GM13976 (cell line): Measurements from ENCODE around the gene GUCY2C.

Experiments used
- DNase-seq: peaks from one replicate; pipeline ENCODE4 v3.0.0; 2012; ENCODE audit warnings: low spot score
- in situ Hi-C: fragments of 300-500 bp; cut with MboI; formaldehyde crosslinking; loops from one replicate; pipeline ENCODE4 v1.12.0; 2022; ENCODE audit warnings: low sequenced_read_pairs, mixed read lengths, inconsistent platforms; ENCODE audit not compliant: unreplicated experiment
- TF ChIP-seq, protein P1 (sequence below): IDR thresholded peaks from 2 replicates; pipeline ENCODE4 v1.5.1; 2012; ENCODE audit warnings: borderline replicate concordance, mild to moderate bottlenecking; ENCODE audit not compliant: insufficient read depth; ENCODE audit errors: extremely low read depth, missing control alignments, control extremely low read depth

GUCY2C gene

DNA sequence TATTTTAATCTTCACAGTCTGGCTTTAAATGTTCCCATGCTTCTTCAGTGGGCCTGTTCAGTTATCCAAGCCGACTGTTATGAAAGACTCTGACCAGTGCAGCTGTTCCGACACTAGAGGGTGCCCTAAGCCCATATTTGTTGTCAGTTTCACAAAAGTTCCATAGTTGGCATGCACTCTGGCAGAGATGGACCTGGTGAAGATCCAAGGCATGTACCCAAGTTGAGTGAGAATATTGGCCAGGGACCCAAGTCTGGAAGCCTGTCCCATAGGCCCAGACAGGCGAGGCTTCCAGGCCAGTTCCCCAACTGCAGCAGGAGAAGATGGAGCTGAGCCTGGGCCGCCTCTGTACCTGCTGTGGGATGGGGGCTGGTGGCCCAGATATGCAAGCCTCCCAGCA lies 27.4 kb upstream of the GUCY2C start:
- in situ Hi-C loops: loop anchor here (10.0 kb wide), 1 partner anchor 271 kb away; no protein-coding TSS in a partner anchor
- TF ChIP-seq, protein P1, sequence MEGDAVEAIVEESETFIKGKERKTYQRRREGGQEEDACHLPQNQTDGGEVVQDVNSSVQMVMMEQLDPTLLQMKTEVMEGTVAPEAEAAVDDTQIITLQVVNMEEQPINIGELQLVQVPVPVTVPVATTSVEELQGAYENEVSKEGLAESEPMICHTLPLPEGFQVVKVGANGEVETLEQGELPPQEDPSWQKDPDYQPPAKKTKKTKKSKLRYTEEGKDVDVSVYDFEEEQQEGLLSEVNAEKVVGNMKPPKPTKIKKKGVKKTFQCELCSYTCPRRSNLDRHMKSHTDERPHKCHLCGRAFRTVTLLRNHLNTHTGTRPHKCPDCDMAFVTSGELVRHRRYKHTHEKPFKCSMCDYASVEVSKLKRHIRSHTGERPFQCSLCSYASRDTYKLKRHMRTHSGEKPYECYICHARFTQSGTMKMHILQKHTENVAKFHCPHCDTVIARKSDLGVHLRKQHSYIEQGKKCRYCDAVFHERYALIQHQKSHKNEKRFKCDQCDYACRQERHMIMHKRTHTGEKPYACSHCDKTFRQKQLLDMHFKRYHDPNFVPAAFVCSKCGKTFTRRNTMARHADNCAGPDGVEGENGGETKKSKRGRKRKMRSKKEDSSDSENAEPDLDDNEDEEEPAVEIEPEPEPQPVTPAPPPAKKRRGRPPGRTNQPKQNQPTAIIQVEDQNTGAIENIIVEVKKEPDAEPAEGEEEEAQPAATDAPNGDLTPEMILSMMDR: peak; percentile 61
- peak; percentile 59 for DNase-seq

DNA sequence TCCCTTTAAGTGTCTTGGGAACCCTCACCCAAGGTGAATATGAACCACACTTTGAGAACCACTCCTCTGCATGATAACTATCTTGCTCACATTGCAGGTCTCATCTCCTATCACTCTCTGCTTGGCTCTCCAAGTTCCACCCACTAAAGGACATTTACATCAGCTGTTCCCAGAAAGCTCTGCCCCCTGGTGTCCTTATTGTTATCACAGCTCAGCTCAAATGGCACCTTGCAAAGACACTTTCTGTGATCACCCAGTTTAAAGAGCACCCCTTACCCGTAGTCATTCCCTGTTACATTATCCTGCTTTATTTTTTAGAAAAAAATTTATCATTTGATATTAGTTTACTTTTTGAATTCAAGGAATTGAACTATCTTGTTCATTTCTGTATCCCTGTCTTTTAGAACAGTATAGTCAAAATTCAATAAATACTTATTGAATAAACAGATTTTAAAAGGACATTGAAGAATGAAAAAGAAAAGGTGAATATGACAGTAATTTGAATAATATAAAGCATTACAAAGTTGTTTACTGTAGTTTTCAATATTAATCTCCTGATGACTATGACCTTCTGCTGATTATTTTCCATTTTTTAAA lies 20.5 kb upstream of the GUCY2C start:
- in situ Hi-C loops: no loop called here
- DNase-seq: peak; percentile 66
- TF ChIP-seq, protein P1: peak; percentile 50

DNA sequence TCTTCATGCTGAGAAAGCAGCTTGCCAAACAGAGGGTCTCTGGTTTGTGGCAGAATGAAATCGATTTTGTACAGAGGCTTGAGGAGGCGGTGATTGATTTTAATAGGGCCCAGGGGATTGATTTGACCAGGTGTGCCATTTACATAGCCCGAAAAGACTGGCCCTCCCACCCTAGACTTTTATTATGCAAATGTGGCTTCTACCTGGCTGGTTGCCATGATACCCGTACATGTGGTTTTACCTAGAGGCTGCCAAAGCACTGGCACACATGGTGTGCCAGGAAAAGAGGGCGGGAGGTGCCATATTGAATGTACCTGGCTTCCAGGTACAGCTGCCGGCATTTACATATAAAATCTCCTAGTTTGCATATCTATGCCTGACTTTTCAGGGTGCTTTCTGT lies 18.0 kb upstream of the GUCY2C start:
- in situ Hi-C loops: no loop called here
- DNase-seq: no peak
- TF ChIP-seq, protein P1: no peak

DNA sequence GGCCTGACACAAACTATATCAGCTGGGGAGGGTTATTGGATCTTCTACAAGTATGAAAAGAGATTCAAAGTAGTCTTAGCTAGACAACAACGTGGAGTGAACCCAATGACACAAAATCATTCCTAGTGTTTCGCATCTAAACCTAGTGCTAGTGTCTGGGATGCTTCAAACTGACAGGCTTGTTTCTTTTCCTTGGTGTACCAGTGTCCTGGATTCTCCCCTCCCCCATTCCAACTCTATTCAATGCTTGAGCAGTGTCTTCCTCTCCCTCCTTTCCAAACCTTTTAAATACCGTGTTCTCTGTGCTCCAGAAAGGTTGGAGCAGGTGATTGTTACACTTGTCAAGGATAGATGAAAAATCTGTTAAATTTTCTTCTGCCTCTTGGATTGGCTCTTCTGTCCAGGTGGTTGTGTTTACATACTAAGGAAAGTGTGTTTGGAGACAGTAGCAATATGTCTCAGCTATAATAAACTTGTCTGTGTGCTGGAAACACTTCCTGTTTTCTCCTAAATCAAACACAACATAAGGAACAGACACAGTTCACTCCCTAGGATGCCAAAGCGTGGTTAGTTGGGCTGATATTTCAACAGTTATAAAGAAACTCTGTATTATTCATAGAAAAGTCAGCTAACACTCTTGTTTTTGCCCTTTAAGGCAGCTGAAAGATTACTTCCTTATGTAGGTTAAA lies 14.4 kb upstream of the GUCY2C start:
- DNase-seq: no peak
- in situ Hi-C loops: no loop called here
- TF ChIP-seq, protein P1: no peak

DNA sequence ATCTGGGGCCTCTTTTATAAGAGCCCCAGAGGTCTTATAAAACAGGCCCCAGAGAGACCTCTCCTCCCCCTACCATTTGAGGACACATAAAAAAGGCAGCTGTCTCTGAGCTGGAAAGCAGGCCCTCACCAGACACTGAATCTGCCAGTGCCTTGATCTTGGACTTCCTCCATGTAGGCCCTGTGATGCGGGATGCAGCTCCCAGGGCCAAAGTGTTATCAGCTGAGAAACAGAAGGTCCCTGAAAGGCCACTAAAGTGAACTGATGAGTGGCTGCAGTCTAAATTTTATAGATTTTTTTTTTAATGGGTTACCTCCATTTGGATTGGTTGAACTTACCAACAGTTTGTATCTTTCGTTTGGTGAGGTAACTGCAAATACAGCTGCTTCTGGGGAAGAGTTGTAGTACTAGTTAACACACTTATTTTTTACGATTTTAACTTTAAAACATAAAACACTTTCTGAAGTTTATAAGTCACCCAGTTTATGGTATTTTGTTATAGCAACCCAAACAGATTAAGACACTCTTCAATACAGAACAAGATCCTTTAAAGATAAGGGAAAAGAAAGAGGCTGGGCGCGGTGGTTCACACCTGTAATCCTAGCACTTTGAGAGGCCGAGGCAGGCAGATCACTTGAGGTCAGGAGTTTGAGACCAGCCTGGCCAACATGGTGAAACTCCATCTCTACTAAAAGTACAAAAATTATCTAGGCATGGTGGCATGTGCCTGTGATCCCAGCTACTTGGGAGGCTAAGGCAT lies 5.6 kb upstream of the GUCY2C start:
- in situ Hi-C loops: no loop called here
- DNase-seq: no peak

DNA sequence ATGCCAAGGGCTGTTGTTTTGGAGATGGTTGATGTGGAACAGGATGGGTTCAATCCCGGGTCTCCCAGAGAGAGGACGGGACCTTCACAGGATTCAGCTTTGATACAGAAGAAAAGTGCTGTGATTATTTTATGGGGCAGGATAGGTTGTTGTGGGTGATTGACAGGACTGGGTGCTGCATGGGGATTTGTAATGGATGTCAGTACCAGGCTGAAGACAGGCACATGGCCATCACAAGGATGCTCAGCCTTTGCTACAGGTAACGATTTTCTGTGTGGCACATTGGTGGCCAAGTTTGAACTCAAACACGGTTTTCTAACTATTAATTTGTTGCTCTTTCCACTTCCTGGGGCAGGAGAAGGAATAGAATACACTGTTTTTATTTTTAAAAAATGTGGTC lies 4.5 kb upstream of the GUCY2C start:
- in situ Hi-C loops: no loop called here
- no peak for DNase-seq
- TF ChIP-seq, protein P1: no peak

More for the DNA sequence above, 5.6 kb upstream of the GUCY2C start:
- TF ChIP-seq, protein P1: no peak
